ENCODE measurements around the gene CAMLG.

The CAMLG gene

DNA sequence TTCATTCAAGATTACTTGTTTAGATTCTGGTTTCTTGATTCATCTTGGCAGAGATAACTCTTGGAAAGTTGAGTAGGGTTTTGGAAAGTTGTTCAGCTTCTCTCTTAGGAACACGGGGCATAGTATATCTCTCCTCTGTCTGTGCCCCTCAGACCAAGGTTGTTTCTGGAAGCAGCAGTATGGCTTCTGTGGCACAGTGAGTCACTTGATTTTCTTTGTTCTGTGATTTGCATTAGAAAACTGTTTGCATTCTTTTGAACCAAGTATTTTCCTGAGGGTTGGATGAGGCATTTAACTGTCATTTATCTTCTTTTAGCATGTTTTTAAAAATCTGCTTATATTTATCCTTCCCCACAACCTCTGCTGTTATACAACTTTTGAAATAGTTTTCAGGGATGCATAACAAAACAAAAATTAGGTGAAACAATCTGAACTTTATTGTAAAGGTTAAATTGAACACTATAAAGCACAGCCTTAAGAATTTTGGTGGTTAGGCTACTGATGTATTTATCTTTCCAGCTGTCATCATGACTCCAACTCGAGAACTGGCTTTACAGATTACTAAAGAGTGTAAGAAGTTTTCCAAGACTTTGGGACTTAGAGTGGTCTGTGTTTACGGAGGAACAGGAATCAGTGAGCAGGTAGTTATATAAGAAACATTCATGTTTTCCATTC is 46.7 kb downstream of the CAMLG start:
- TF ChIP-seq, protein P1, sequence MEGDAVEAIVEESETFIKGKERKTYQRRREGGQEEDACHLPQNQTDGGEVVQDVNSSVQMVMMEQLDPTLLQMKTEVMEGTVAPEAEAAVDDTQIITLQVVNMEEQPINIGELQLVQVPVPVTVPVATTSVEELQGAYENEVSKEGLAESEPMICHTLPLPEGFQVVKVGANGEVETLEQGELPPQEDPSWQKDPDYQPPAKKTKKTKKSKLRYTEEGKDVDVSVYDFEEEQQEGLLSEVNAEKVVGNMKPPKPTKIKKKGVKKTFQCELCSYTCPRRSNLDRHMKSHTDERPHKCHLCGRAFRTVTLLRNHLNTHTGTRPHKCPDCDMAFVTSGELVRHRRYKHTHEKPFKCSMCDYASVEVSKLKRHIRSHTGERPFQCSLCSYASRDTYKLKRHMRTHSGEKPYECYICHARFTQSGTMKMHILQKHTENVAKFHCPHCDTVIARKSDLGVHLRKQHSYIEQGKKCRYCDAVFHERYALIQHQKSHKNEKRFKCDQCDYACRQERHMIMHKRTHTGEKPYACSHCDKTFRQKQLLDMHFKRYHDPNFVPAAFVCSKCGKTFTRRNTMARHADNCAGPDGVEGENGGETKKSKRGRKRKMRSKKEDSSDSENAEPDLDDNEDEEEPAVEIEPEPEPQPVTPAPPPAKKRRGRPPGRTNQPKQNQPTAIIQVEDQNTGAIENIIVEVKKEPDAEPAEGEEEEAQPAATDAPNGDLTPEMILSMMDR (conservative IDR thresholded peaks at IDR 0.05; ENCODE audit: low read length): no peak
- no peak overlapping the region for H3K4me3 ChIP-seq (ENCODE audit: low read length)
- DNase-seq (ENCODE audit: low read depth): peak; percentile 78

DNA sequence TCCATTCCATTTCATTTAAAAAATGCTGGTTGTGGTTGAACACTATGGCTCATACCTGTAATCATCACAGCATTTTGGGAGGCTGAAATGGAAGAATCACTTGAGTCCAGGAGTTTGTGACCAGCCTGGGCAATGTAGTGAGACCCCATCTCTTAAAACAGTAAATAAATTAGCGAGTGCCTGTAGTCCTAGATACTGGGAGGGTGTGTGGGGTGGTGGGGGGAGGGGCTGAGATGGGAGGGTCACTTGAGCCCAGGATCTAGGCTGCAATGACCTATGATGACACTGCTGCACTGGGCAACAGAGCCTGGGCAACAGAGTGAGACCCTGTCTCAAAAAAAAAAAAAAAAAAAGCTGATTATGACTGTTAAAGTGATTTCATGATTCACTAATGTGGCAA is 49.3 kb downstream of the CAMLG start:
- DNase-seq (ENCODE audit: low read depth): no peak
- TF ChIP-seq, protein P1 (conservative IDR thresholded peaks at IDR 0.05; ENCODE audit: low read length): no peak
- no peak overlapping the region for H3K4me3 ChIP-seq (ENCODE audit: low read length)

GRCh38 chr5:134791580-134791979 is 53.2 kb downstream of the CAMLG start:
- no peak for DNase-seq (ENCODE audit: low read depth)
- H3K4me3 ChIP-seq (ENCODE audit: low read length): no peak overlapping the region
- TF ChIP-seq, protein P1 (conservative IDR thresholded peaks at IDR 0.05; ENCODE audit: low read length): no peak

- no peak for DNase-seq (ENCODE audit: low read depth)
- TF ChIP-seq, protein P1 (conservative IDR thresholded peaks at IDR 0.05; ENCODE audit: low read length): no peak
These were observed 53.9 kb downstream of the CAMLG start for GRCh38 chr5:134792286-134792685.

GRCh38 chr5:134793111-134793510 is 54.8 kb downstream of the CAMLG start:
- TF ChIP-seq, protein P1 (conservative IDR thresholded peaks at IDR 0.05; ENCODE audit: low read length): no peak
- no peak for DNase-seq (ENCODE audit: low read depth)
- H3K4me3 ChIP-seq (ENCODE audit: low read length): no peak overlapping the region

More at GRCh38 chr5:134792286-134792685, 53.9 kb downstream of the CAMLG start:
- H3K4me3 ChIP-seq (ENCODE audit: low read length): no peak overlapping the region

DNA sequence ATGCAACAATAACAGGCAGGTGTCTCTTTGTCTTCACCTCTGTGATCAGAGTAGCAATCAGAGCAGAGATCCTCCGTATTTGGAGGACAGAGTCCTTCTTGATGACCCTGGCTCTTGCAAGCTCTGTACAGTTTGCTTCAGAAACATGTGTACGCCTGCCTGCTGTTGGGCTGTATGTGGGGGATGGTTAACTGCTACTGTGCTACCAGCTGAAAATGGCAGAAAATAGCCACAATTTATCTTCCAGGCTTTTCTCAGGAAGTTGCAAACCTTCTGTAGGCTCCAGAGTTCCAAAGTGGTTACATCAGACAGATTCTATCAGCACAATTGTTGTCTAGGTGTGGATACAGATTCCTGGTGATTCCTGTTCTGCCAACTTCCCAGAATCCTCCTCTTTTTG is 55.7 kb downstream of the CAMLG start:
- DNase-seq (ENCODE audit: low read depth): peak; percentile 31
- TF ChIP-seq, protein P1 (conservative IDR thresholded peaks at IDR 0.05; ENCODE audit: low read length): no peak

DNA sequence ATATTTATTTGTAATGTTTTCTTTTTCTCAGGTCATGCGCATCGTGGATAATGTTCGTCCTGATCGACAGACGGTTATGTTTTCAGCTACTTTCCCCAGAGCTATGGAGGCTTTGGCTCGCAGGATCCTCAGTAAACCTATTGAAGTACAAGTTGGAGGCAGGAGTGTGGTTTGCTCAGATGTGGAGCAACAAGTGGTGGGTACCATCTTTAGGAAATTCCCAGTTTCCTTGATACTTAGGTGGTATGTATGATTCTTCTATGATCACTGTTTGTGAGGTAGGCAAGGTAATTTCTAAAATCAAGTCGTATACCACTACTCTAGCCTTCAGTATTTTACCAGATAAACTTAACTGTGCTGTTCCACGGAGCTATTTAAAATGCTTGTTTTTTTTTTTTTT is 56.5 kb downstream of the CAMLG start:
- no peak overlapping the region for H3K4me3 ChIP-seq (ENCODE audit: low read length)
- no peak for DNase-seq (ENCODE audit: low read depth)
- TF ChIP-seq, protein P1 (conservative IDR thresholded peaks at IDR 0.05; ENCODE audit: low read length): no peak

More for the DNA sequence above, 55.7 kb downstream of the CAMLG start:
- H3K4me3 ChIP-seq (ENCODE audit: low read length): no peak overlapping the region

Data from AG10803 (cell line).